Kidney tubule cell (primary cell): ENCODE data around the gene PLPPR1.

Source experiments
- DNase-seq: peaks from one replicate; pipeline ENCODE4 v3.0.0-alpha.2; 2018; ENCODE audit warnings: low spot score

Gene PLPPR1

GRCh38 chr9:101353683-101354082 is 325.2 kb downstream of the PLPPR1 start:
- DNase-seq: no peak

GRCh38 chr9:101354143-101354764 is 325.7 kb downstream of the PLPPR1 start:
- peak; percentile 56 for DNase-seq

GRCh38 chr9:101354765-101355708 is 326.5 kb downstream of the PLPPR1 start:
- no peak for DNase-seq

- DNase-seq: no peak
Measured at GRCh38 chr9:101356619-101357018, 328.1 kb downstream of the PLPPR1 start.

- no peak for DNase-seq
Measured at GRCh38 chr9:101359679-101360078, 331.2 kb downstream of the PLPPR1 start.

- no peak for DNase-seq
Measured at GRCh38 chr9:101360647-101361046, 332.1 kb downstream of the PLPPR1 start.

GRCh38 chr9:101362450-101362849 is 333.9 kb downstream of the PLPPR1 start:
- no peak for DNase-seq

GRCh38 chr9:101365181-101365580 is 336.7 kb downstream of the PLPPR1 start:
- peak; percentile 10 for DNase-seq

- DNase-seq: peak; percentile 71
Measured at GRCh38 chr9:101366038-101366756, 337.7 kb downstream of the PLPPR1 start.

- DNase-seq: no peak
Measured at GRCh38 chr9:101367323-101367722, 338.8 kb downstream of the PLPPR1 start.

GRCh38 chr9:101369286-101369685 is 340.8 kb downstream of the PLPPR1 start:
- peak; percentile 54 for DNase-seq

GRCh38 chr9:101369884-101370531 is 341.5 kb downstream of the PLPPR1 start:
- DNase-seq: no peak

GRCh38 chr9:101371813-101372212 is 343.3 kb downstream of the PLPPR1 start:
- no peak for DNase-seq

- DNase-seq: no peak
Measured at GRCh38 chr9:101372327-101373118, 344.0 kb downstream of the PLPPR1 start.
